ENCODE measurements around the gene SMPD3.

Gene SMPD3

GRCh38 chr16:68420366-68420942, 27.9 kb downstream of the SMPD3 start:
- no peak for DNase-seq (ENCODE audit: low read depth in 2 of 2)
- TF ChIP-seq CTCF (IDR thresholded peaks at IDR 0.05; ENCODE audit: low read depth, low read length): no peak
- H3K4me3 ChIP-seq (replicated peaks in 1 of 2; ENCODE audit: low read depth in 2 of 2, low read length in 2 of 2): no peak overlapping the region

GRCh38 chr16:68417711-68418301, 30.5 kb downstream of the SMPD3 start:
- TF ChIP-seq CTCF (IDR thresholded peaks at IDR 0.05; ENCODE audit: low read depth, low read length): no peak
- no peak overlapping the region for H3K4me3 ChIP-seq (replicated peaks in 1 of 2; ENCODE audit: low read depth in 2 of 2, low read length in 2 of 2)
- no peak for DNase-seq (ENCODE audit: low read depth in 2 of 2)

- no peak for DNase-seq (ENCODE audit: low read depth in 2 of 2)
- no peak for TF ChIP-seq CTCF (IDR thresholded peaks at IDR 0.05; ENCODE audit: low read depth, low read length)
- H3K4me3 ChIP-seq (replicated peaks in 1 of 2; ENCODE audit: low read depth in 2 of 2, low read length in 2 of 2): no peak overlapping the region
Measured at GRCh38 chr16:68416057-68417046, 32.0 kb downstream of the SMPD3 start.

- TF ChIP-seq CTCF (IDR thresholded peaks at IDR 0.05; ENCODE audit: low read depth, low read length): no peak
- DNase-seq (ENCODE audit: low read depth in 2 of 2): no peak
- no peak overlapping the region for H3K4me3 ChIP-seq (replicated peaks in 1 of 2; ENCODE audit: low read depth in 2 of 2, low read length in 2 of 2)
Measured at GRCh38 chr16:68414581-68414980, 33.7 kb downstream of the SMPD3 start.

DNA sequence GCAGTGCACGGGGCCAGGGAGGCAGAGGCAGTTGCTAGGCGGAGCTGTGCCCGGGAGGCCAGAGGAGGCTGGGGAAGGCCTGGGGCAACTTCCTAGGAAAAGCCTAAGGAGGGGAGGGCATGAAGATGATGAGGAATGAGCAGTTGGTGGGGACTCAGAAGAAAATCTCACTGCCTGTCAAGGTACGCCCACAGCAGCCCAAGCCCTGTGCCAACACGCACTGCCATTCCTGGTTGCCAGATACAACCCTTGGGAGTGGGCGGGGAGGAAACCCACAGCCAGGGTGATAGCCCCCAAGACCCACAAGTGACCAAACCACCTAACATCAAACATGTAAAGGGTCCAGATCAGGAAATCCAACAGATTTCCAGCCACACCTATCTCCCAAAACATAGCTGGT, 36.2 kb downstream of the SMPD3 start:
- no peak for TF ChIP-seq CTCF (IDR thresholded peaks at IDR 0.05; ENCODE audit: low read depth, low read length)
- no peak for DNase-seq (ENCODE audit: low read depth in 2 of 2)
- H3K4me3 ChIP-seq (replicated peaks in 1 of 2; ENCODE audit: low read depth in 2 of 2, low read length in 2 of 2): no peak overlapping the region

DNA sequence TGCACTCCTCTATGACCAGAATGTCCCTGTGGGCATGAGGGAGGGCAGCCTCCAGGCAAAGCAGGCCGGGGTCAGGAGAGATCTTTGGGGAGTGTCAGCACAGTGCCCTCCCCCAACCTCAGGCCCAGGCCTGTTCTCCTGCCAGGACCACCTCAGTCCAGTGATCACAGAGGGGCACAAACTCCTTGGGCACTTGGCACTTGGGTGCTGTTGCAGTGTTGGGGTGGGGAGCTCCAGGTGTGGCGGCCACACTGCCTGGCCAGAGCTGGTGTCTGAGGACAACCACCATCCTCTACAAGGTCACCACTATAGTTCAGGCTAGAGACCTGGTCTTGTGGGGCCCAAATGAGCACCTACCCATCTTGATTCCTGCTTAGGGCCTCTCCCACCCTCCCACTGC, 37.2 kb downstream of the SMPD3 start:
- no peak for DNase-seq (ENCODE audit: low read depth in 2 of 2)
- H3K4me3 ChIP-seq (replicated peaks in 1 of 2; ENCODE audit: low read depth in 2 of 2, low read length in 2 of 2): no peak overlapping the region
- no peak for TF ChIP-seq CTCF (IDR thresholded peaks at IDR 0.05; ENCODE audit: low read depth, low read length)
